ENCODE data around the gene ETDB.

Gene ETDB

DNA sequence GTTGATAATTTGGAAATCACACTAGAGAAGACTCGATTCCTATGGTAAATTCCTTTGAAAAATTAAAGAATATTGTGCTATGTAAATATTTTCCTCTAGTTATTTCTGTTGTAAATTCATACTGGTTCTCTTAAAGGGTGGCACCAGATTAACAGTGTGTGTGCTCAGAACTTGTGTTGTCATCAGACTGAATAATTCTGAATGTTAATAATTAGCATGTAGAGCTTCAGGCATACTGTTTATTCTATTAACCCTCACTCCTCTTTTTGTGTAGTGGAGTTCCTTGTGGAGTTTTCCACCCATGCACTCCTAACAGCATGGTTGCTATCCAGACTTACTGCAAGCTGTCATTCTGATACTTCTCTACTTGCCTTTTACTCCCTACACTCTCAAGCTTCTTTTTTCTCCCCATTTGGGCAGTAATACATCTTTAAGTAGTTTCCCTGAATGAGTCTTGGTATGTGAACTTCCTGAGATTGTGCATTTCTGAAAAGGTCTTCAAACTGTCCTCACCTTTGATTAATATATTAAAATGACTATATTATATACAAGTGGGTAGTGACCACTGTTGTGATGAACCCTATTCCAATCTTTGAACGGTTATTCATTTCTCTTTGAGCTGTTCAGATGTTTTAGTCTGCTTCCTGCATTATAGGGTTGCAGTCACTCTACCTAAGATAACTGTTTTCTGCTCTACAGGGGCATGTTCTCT is 38.5 kb downstream of the ETDB start:
- TF ChIP-seq, protein P1, sequence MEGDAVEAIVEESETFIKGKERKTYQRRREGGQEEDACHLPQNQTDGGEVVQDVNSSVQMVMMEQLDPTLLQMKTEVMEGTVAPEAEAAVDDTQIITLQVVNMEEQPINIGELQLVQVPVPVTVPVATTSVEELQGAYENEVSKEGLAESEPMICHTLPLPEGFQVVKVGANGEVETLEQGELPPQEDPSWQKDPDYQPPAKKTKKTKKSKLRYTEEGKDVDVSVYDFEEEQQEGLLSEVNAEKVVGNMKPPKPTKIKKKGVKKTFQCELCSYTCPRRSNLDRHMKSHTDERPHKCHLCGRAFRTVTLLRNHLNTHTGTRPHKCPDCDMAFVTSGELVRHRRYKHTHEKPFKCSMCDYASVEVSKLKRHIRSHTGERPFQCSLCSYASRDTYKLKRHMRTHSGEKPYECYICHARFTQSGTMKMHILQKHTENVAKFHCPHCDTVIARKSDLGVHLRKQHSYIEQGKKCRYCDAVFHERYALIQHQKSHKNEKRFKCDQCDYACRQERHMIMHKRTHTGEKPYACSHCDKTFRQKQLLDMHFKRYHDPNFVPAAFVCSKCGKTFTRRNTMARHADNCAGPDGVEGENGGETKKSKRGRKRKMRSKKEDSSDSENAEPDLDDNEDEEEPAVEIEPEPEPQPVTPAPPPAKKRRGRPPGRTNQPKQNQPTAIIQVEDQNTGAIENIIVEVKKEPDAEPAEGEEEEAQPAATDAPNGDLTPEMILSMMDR (IDR thresholded peaks at IDR 0.05; ENCODE audit: insufficient read depth, missing control alignments) = no peak
- FAIRE-seq (no peak), DNase-seq (ENCODE audit: insufficient read length, low spot score) (no peak)
